HG03457 (cell line): ENCODE results near the gene UMODL1.

ENCODE experiments used
- ATAC-seq: cut with Tn5 transposase; IDR thresholded peaks from one replicate; pipeline ENCODE4 v1.9.1; 2021; ENCODE audit warnings: moderate number of reproducible peaks; ENCODE audit not compliant: unreplicated experiment

Gene UMODL1

GRCh38 chr21:42071146-42071737 lies at the start of gene UMODL1:
Gene UMODL1 (plus strand): TSS chr21:42071317. CDS start chr21:42071317, 0 bp downstream.
- ATAC-seq, result no peak

- ATAC-seq, result no peak
Observed at GRCh38 chr21:42021371-42022090, 49.6 kb upstream of the UMODL1 start.

- no peak for ATAC-seq
Observed at GRCh38 chr21:42022091-42022430, 49.1 kb upstream of the UMODL1 start.

GRCh38 chr21:42022906-42023305 lies 48.2 kb upstream of the UMODL1 start:
- no peak for ATAC-seq

- ATAC-seq, result no peak
Observed at GRCh38 chr21:42025376-42026081, 45.6 kb upstream of the UMODL1 start.

GRCh38 chr21:42026082-42026435 lies 45.1 kb upstream of the UMODL1 start:
- ATAC-seq, result no peak

- ATAC-seq, result no peak
Observed at GRCh38 chr21:42027085-42027821, 43.9 kb upstream of the UMODL1 start.

DNA sequence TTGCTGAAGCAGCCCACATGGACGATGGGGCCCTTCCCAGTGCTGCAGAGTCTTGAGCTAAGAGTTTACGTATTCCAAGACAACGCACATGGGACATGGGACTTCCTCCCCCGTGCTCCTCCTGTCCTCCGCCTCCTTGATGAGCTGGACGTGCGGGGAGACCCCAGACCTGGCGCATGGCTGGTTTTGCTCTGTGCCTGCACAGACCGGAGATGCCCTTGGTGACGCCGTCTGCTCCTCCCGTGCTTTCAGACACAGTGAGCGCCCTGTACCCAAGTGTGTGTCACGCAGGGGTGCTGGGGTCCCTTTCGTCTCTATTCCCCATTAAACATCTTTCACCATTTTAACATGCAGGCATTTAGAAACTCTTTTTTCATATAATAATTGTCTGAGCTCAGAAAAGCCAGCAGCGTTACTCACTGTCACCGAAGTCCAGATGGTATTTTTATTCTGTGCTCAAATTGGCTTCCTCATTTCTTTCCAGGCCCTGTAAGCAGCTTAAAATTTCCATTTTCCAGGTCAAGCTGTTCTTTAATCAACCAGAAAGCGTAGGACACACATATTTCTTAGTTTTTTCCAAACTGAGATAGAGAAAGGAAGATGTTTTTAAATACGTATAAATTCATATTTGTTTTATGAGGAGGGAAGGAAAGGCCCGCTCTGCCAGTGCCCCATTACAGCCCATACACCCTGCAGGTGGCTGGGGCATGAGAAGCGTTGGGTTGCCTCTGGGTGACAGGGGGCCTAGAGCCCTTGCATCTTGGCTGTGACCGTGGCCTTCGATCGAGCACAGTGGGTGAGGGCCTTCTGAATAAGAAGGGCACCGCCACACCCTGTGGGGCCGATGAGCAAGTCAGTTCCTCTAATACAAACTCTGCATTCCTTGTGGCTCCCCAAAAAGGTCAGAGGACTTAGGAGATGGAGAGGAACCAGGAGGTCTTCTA lies 43.0 kb upstream of the UMODL1 start:
- no peak for ATAC-seq

GRCh38 chr21:42028766-42029425 lies 42.2 kb upstream of the UMODL1 start:
- ATAC-seq, result no peak

DNA sequence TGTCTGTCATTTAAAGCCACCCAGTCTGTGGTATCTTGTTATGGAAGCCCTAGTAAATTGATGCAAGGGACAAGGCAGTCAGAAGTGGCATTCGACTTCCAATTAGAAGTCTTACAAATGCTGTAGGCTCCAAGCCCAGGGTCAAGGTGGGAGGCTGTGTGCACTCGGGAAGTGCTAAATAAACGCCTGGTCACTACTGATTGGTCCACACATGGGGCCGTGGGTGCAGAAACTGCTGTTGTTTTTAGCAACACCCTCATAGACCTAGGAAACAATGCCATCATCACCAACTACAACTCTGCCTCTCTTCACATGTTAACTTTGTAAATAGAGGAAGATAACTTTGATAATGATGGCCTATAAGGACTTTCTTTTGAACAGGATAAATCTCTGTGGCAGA lies 40.8 kb upstream of the UMODL1 start:
- ATAC-seq, result no peak

DNA sequence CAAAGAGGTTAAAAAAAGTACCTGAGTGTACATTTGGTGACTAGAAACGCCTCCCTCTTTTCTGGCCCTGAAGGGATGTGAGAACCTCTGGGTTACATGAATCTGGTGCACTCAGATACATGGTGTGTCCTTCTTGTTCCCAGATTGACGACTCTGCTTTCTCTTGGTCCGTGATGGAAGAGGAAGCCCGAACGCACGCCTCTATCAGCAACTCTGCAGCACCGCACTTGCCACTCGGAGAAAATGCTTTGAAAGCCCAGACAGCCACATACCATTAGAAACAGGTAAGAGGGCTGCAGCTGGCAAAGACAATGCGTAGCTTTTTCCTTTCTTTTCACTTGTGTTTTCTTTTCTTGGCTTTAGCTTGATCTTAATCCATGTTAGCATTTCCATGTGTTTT lies 39.9 kb upstream of the UMODL1 start:
- no peak for ATAC-seq

GRCh38 chr21:42031816-42032215 lies 39.3 kb upstream of the UMODL1 start:
- no peak for ATAC-seq

GRCh38 chr21:42032266-42032665 lies 38.9 kb upstream of the UMODL1 start:
- ATAC-seq, result no peak

GRCh38 chr21:42032968-42033367 lies 38.1 kb upstream of the UMODL1 start:
- ATAC-seq, result no peak

- ATAC-seq, result no peak
Observed at GRCh38 chr21:42036313-42036712, 34.8 kb upstream of the UMODL1 start.

DNA sequence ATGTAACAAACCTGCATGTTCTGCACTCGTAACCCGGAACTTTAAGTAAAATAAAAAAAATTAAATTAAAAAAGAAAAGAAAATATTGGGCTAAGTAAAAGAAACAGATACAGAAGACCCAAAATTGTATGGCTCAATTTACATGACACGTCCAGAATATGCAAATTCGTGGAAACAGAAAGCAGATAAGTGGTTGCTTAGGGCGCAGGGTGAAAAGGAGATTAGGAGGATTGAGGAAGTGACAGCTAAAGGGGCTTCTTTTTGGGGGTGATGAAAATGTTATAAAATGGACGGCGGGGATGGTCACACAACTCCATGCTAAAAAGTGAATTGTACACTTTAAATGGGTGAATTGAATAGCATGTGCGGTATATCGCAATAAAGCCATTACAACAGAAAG lies 33.6 kb upstream of the UMODL1 start:
- no peak for ATAC-seq

- no peak for ATAC-seq
Observed at GRCh38 chr21:42037943-42038342, 33.2 kb upstream of the UMODL1 start.

DNA sequence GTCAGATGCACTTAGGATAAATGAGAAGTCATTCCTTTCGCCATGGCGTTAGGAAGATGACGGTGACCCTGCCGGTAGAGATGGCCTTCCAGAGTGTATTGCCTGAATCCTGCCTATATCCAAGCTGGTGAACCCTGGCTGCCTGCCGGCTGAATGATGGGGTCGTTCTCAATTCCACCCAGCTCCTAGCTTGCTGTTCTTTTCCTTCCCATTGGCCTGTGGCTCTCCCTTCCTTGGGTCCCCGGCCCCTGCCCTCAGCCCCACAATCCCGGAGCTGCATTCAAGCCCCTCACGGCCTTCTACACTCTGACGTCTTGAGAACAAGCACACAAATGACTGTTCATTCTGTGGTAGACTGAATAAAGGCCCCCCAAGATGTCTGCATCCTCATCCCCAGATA lies 32.7 kb upstream of the UMODL1 start:
- ATAC-seq, result no peak

- no peak for ATAC-seq
Observed at GRCh38 chr21:42038826-42039425, 32.2 kb upstream of the UMODL1 start.

DNA sequence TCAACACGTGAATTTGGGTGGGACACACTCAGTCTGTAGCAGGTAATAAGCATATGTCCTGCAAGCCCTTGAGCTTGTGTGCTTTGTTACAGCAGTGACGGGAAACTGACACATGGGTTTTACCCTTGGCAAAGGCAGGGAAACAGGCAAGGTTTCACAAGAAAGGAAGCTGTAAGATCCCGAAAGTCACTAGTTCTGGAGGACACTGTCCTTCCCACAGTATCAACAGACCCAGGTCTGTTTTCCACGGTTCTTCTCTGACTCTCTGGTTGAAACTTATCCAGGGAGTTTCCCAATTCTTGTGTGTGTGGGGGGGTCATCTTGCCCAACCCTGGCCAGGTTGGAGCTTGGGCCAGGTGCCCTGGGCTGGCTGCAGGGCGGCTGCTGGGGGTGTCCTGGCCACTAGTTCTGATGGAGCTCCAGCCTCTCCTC lies 31.6 kb upstream of the UMODL1 start:
- no peak for ATAC-seq
